Measurements from ENCODE around the gene MAMDC2. TPM values are rescaled to one million over a fixed set of nuclear protein-coding genes. Genes with fewer than 3 reads are reported as not detected.

MAMDC2 gene
- total RNA-seq, 1 experiment from 2014 or later = 2.7 TPM

- H4K20me1 ChIP-seq (ENCODE audit: insufficient read depth) = no peaks in the 10 kb centered on the region
- no peak overlapping the region for H3K4me3 ChIP-seq
- no peaks in the 10 kb centered on the region for H3K27me3 ChIP-seq (ENCODE audit: insufficient read depth, low read depth)
- no TSS peak for BruUV-seq (replicated peaks)
- no peak for DNase-seq
- ChIA-PET CTCF (interaction anchor here (1.1 kb wide), 1 partner anchor 16 kb away, joined by 5 read pairs; no protein-coding TSS in a partner anchor), POLR2A (ENCODE audit: unreplicated experiment) (no interaction called here)
- no peak overlapping the region for H3K4me2 ChIP-seq
- H3K27ac ChIP-seq = no peak overlapping the region
- TF ChIP-seq EZH2 (IDR thresholded peaks at IDR 0.05; ENCODE audit: low read depth) (no peak), CTCF (conservative IDR thresholded peaks at IDR 0.05) (no peak)
- intact Hi-C loops (cut with micrococcal nuclease; ENCODE audit: unreplicated experiment) = loop anchor here (1.0 to 5.0 kb wide), 2 partner anchors 42 to 63 kb away; no protein-coding TSS in a partner anchor
- peaks cover 13% of the 10 kb centered on the region; the same call in 1 of the 2 replicates for H3K4me1 ChIP-seq (replicated peaks; ENCODE audit: insufficient read depth)
- no peaks in the 10 kb centered on the region for H3K36me3 ChIP-seq (ENCODE audit: low read depth)
- H2AFZ ChIP-seq = no peak overlapping the region
- no peaks in the 10 kb centered on the region for H3F3A ChIP-seq (ENCODE audit: insufficient read depth, low read depth)
- no peaks in the 10 kb centered on the region for H3K9me3 ChIP-seq (ENCODE audit: insufficient read depth, low read depth)
- H3K79me2 ChIP-seq (ENCODE audit: low read depth) = no peaks in the 10 kb centered on the region
- no peaks in the 10 kb centered on the region for H3K9me2 ChIP-seq (ENCODE audit: insufficient read depth)
Measured at GRCh38 chr9:70094747-70095146, 51.1 kb downstream of the MAMDC2 start.

- CTCF ChIA-PET = no interaction called here
- H2AFZ ChIP-seq = no peak overlapping the region
- no peak overlapping the region for H3K4me3 ChIP-seq
Measured at GRCh38 chr9:70097187-70097586, 53.5 kb downstream of the MAMDC2 start.

GRCh38 chr9:70100362-70100761 lies 56.7 kb downstream of the MAMDC2 start:
- no peaks in the 10 kb centered on the region for H4K20me1 ChIP-seq (ENCODE audit: insufficient read depth)
- intact Hi-C loops (cut with micrococcal nuclease; ENCODE audit: unreplicated experiment) = no loop called here
- POLR2A ChIA-PET (ENCODE audit: unreplicated experiment) = no interaction called here
- H3K9me2 ChIP-seq (ENCODE audit: insufficient read depth) = no peaks in the 10 kb centered on the region
- no peak overlapping the region for H3K27ac ChIP-seq
- CTCF ChIA-PET = no interaction called here
- H3K4me3 ChIP-seq = no peak overlapping the region
- no peaks in the 10 kb centered on the region for H3F3A ChIP-seq (ENCODE audit: insufficient read depth, low read depth)
- H3K9me3 ChIP-seq (ENCODE audit: insufficient read depth, low read depth) = no peaks in the 10 kb centered on the region
- DNase-seq = no peak
- H3K4me2 ChIP-seq = no peak overlapping the region
- no peaks in the 10 kb centered on the region for H3K79me2 ChIP-seq (ENCODE audit: low read depth)
- no peaks in the 10 kb centered on the region for H3K4me1 ChIP-seq (replicated peaks; ENCODE audit: insufficient read depth)
- H3K36me3 ChIP-seq (ENCODE audit: low read depth) = no peaks in the 10 kb centered on the region
- no TSS peak for BruUV-seq (replicated peaks)
- TF ChIP-seq CTCF (conservative IDR thresholded peaks at IDR 0.05) = no peak
- no peak for TF ChIP-seq EZH2 (IDR thresholded peaks at IDR 0.05; ENCODE audit: low read depth)
- H2AFZ ChIP-seq = no peak overlapping the region
- no peaks in the 10 kb centered on the region for H3K27me3 ChIP-seq (ENCODE audit: insufficient read depth, low read depth)

More at GRCh38 chr9:70097187-70097586, 53.5 kb downstream of the MAMDC2 start:
- H3K27me3 ChIP-seq (ENCODE audit: insufficient read depth, low read depth) = no peaks in the 10 kb centered on the region
- no peaks in the 10 kb centered on the region for H3F3A ChIP-seq (ENCODE audit: insufficient read depth, low read depth)
- H3K4me2 ChIP-seq = no peak overlapping the region
- H3K9me3 ChIP-seq (ENCODE audit: insufficient read depth, low read depth) = no peaks in the 10 kb centered on the region
- H3K9me2 ChIP-seq (ENCODE audit: insufficient read depth) = no peaks in the 10 kb centered on the region
- peaks cover 13% of the 10 kb centered on the region; the same call in 1 of the 2 replicates for H3K4me1 ChIP-seq (replicated peaks; ENCODE audit: insufficient read depth)
- H3K36me3 ChIP-seq (ENCODE audit: low read depth) = no peaks in the 10 kb centered on the region
- H3K79me2 ChIP-seq (ENCODE audit: low read depth) = no peaks in the 10 kb centered on the region
- H3K27ac ChIP-seq = no peak overlapping the region
- no peak for DNase-seq
- POLR2A ChIA-PET (ENCODE audit: unreplicated experiment) = no interaction called here
- BruUV-seq (replicated peaks) = no TSS peak
- intact Hi-C loops (cut with micrococcal nuclease; ENCODE audit: unreplicated experiment) = no loop called here
- TF ChIP-seq EZH2 (IDR thresholded peaks at IDR 0.05; ENCODE audit: low read depth) (no peak), CTCF (conservative IDR thresholded peaks at IDR 0.05) (no peak)
- no peaks in the 10 kb centered on the region for H4K20me1 ChIP-seq (ENCODE audit: insufficient read depth)

All from PC-9 (cell line).